AG04450 (cell line): ENCODE results near the gene PRKCQ. TPM values are rescaled to one million over a fixed set of nuclear protein-coding genes. Genes with fewer than 3 reads are reported as not detected.

Experiments used
- CTCF ChIA-PET: fragments of 300-600, 350-600 bp; formaldehyde crosslinking; extraction: SDS; loops from one replicate; lab custom pipeline; 2022; ENCODE audit warnings: antibody characterized with exemption, inconsistent platforms; lab: Charles Lee
- POLR2A ChIA-PET: fragments of 350-600 bp; formaldehyde crosslinking; extraction: SDS; loops from one replicate; lab custom pipeline; 2021; ENCODE audit warnings: antibody characterized with exemption, inconsistent platforms; lab: Yijun Ruan, JAX
- DNase-seq: peaks from one replicate; pipeline ENCODE4 v3.0.0-alpha.2; 2011; ENCODE audit warnings: low read depth, low spot score
- H3K27ac ChIP-seq: one replicate; pipeline ENCODE4 v1.5.1; 2012; ENCODE audit warnings: low read depth, low read length, control low read depth
- H3K27me3 ChIP-seq: one replicate; pipeline ENCODE4 v1.6.0; 2012; ENCODE audit warnings: low read length; ENCODE audit not compliant: control insufficient read depth, insufficient read depth
- H3K4me3 ChIP-seq: 2 replicates; pipeline ENCODE4 v1.5.1; 2011; ENCODE audit warnings: mild to moderate bottlenecking, low read depth, low read length, control low read depth
- H3K9me3 ChIP-seq: 2 replicates; pipeline ENCODE4 v1.5.1; 2012; ENCODE audit warnings: low read length; ENCODE audit not compliant: control insufficient read depth, insufficient read depth
- polyA plus RNA-seq: library from polyadenylated mRNA; depleted of rRNA; stranded (reverse); fragments of >200 nt; gene quantifications from 2 replicates; pipeline ENCODE4 v1.2.3, GENCODE V29; 2011
- TF ChIP-seq, protein P1 (sequence below): IDR thresholded peaks from 2 replicates; pipeline ENCODE4 v1.5.1; 2011; ENCODE audit warnings: low read depth, low read length, control low read depth, inconsistent platforms

Gene PRKCQ
- polyA plus RNA-seq, 1 experiment: 0.10 TPM

DNA sequence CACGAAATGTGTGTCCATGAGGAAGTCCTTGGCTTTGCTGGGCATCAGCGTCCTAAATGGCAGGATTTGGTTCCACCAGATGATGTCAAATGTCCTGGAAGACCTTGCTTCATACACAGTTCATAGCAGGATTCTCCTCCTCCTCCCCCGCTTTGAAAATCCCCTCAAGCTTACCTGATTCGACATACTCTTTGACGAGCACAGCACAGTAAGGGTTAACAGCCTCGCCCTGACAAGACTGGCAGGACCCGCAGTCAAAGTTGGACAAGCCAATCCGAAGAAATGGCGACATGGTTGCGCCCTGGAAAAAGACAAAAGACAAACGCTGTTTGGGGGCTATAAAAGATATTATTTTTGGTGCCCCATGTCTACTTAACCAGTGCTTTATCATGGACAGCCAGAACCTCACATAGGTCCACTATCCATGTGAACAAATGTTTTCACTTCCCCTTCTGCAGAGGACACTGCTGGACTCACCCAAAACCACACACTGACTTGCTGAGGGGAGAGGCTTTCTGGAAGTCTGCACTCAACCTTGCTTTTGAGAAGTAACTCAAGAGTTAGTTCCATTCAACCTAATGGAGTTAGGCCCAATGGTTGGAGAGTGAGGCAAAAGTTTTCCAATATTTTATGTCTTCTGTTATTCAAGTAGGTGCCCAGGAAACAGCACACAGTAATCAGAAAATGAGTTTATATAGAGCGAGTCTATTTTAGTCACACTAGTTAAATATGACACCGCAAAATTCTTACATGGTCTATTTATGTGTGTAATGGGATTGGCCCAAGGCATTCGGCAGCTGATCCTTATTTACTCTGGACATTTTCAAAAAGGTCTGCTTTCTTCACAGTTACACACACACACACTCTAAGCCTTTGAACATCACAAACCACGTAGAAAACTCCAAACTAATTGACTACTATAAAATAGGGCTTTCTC lies 65.0 kb downstream of the PRKCQ start:
- TF ChIP-seq, protein P1, sequence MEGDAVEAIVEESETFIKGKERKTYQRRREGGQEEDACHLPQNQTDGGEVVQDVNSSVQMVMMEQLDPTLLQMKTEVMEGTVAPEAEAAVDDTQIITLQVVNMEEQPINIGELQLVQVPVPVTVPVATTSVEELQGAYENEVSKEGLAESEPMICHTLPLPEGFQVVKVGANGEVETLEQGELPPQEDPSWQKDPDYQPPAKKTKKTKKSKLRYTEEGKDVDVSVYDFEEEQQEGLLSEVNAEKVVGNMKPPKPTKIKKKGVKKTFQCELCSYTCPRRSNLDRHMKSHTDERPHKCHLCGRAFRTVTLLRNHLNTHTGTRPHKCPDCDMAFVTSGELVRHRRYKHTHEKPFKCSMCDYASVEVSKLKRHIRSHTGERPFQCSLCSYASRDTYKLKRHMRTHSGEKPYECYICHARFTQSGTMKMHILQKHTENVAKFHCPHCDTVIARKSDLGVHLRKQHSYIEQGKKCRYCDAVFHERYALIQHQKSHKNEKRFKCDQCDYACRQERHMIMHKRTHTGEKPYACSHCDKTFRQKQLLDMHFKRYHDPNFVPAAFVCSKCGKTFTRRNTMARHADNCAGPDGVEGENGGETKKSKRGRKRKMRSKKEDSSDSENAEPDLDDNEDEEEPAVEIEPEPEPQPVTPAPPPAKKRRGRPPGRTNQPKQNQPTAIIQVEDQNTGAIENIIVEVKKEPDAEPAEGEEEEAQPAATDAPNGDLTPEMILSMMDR: no peak
- no peaks in the 10 kb centered on the region for H3K9me3 ChIP-seq
- peaks cover 10% of the 10 kb centered on the region for H3K27me3 ChIP-seq
- ChIA-PET CTCF (interaction anchor here (1.6 kb wide), 1 partner anchor 65 kb away, joined by 3 read pairs; no protein-coding TSS in a partner anchor), POLR2A (no interaction called here)
- no peak for DNase-seq
- H3K4me3 ChIP-seq: no peak overlapping the region
- H3K27ac ChIP-seq: no peak overlapping the region

GRCh38 chr10:6514180-6514579 lies 65.9 kb downstream of the PRKCQ start:
- DNase-seq: no peak
- CTCF ChIA-PET: no interaction called here
- Histone ChIP-seq H3K27me3 (peaks cover 10% of the 10 kb centered on the region), H3K4me3 (no peak overlapping the region), H3K9me3 (no peaks in the 10 kb centered on the region), H3K27ac (no peak overlapping the region)
- TF ChIP-seq, protein P1: no peak
- POLR2A ChIA-PET: no interaction called here

- H3K27ac ChIP-seq: no peak overlapping the region
- POLR2A ChIA-PET: no interaction called here
- DNase-seq: no peak
- H3K4me3 ChIP-seq: no peak overlapping the region
- CTCF ChIA-PET: no interaction called here
- peaks cover 10% of the 10 kb centered on the region for H3K27me3 ChIP-seq
- TF ChIP-seq, protein P1: no peak
- H3K9me3 ChIP-seq: no peaks in the 10 kb centered on the region
These were observed 66.6 kb downstream of the PRKCQ start for GRCh38 chr10:6513476-6513875.

DNA sequence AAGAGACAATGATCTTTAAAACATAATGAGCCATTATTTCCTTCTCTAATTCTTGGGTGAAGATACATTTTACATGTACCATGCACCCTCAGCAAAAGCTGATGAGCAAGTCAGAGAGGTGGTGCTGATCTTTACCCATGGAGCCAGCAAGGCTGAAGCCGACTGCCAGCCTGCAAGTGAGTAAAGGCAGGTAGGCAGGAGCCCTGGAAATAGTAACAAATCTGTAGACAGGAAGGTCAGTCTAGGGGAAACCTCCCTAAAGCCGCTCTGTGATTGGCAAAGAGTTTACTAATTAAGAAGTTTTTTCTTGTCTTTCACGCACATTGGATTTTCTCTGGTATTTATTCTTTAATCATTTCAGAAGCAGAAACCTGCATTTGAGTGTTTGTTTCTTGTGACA lies 67.9 kb downstream of the PRKCQ start:
- Histone ChIP-seq H3K27ac (no peak overlapping the region), H3K9me3 (no peaks in the 10 kb centered on the region), H3K27me3 (peaks cover 10% of the 10 kb centered on the region), H3K4me3 (no peak overlapping the region)
- ChIA-PET POLR2A (no interaction called here), CTCF (no interaction called here)
- no peak for DNase-seq
- TF ChIP-seq, protein P1: no peak

DNA sequence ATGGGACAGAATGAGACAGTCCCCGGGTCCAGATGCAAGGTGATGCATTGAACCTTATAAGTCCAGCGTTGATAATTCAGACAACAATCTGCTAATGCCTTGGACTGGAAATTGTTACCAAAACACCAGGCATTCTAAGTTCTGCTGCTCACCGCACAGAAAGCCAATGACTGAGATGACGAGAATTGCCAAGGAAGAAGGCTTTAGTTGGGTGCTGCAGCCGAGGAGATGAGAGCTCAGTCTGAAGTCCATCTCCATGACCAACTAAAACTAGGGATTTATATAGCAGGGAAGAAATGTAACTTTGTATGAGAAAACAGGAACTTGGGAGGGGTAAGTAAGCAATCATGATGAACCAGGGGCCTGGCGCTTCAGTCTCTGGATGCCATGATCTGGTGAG lies 68.7 kb downstream of the PRKCQ start:
- TF ChIP-seq, protein P1: no peak
- peaks cover 5% of the 10 kb centered on the region for H3K27me3 ChIP-seq
- CTCF ChIA-PET: no interaction called here
- no peak overlapping the region for H3K4me3 ChIP-seq
- POLR2A ChIA-PET: no interaction called here
- no peak for DNase-seq
- H3K27ac ChIP-seq: no peak overlapping the region
- no peaks in the 10 kb centered on the region for H3K9me3 ChIP-seq
